22Rv1 (cell line): ENCODE data around the gene MYRFL.

Experiments used
- ZFX ChIP-seq: fragments of 450-650 bp; IDR thresholded peaks from 2 replicates; pipeline ENCODE4 v1.6.1; 2017; ENCODE audit warnings: antibody characterized with exemption, borderline replicate concordance
- TF ChIP-seq, protein P1 (sequence below): fragments of 450-650 bp; IDR thresholded peaks from 2 replicates; pipeline ENCODE4 v1.5.1; 2017; ENCODE audit warnings: mild to moderate bottlenecking

DNA sequence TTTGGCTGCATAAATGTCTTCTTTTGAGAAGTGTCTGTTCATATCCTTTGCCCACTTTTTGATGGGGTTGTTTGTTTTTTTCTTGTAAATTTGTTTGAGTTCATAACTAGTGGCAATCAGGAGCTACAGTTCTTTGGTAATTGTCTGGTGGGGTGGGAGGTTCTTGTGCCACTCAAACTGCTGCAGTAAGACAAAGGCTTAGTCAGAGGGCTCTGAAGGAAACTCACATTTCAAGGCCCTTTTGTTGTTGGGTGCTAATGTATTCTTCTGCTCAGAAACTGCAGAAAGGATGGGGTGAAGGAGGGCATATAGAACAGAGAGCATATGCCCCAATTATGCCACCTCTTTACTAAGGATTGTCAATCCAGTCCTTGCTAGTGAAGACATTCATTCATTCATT, 21.9 kb downstream of the MYRFL start:
- TF ChIP-seq, protein P1, sequence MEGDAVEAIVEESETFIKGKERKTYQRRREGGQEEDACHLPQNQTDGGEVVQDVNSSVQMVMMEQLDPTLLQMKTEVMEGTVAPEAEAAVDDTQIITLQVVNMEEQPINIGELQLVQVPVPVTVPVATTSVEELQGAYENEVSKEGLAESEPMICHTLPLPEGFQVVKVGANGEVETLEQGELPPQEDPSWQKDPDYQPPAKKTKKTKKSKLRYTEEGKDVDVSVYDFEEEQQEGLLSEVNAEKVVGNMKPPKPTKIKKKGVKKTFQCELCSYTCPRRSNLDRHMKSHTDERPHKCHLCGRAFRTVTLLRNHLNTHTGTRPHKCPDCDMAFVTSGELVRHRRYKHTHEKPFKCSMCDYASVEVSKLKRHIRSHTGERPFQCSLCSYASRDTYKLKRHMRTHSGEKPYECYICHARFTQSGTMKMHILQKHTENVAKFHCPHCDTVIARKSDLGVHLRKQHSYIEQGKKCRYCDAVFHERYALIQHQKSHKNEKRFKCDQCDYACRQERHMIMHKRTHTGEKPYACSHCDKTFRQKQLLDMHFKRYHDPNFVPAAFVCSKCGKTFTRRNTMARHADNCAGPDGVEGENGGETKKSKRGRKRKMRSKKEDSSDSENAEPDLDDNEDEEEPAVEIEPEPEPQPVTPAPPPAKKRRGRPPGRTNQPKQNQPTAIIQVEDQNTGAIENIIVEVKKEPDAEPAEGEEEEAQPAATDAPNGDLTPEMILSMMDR, result no peak
- TF ChIP-seq ZFX, result no peak
